ENCODE results near the gene APOBEC2. TPM values are rescaled to one million over a fixed set of nuclear protein-coding genes. Genes with fewer than 3 reads are reported as not detected.

Gene APOBEC2
- total RNA-seq, 2 donors from 2014 or later = 2.3 to 4.0 TPM

DNA sequence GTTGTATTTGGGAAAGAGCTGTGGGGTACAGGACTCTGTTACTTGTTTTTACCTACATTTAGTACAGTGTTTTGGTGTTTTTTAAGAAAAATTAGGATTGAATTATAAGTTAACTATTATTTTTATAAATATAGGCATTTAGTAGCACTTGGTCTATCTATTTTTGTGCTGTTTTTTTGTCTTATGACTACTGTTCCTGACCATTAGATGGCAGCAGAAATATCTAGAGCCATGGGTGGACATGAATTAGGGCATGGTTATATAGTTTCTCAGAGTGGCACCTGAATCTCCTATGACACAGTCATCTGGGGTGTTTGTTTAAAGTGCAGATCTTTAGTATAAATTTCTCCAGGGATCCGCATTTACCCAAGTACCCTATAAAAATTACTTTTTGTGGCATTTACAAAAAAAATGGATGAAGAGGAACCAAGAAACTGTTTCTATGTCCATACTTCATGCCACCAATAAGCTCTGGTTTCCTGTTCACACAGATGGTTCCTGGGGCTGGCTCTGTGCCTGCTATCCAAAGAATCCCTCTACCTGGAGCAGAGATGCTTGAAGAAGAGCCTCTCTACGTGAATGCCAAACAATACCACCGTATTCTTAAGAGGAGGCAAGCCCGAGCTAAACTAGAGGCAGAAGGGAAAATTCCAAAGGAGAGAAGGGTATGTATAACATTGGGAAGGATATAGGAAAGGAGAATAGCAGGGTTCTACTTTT is 39.6 kb downstream of the APOBEC2 start:
- WGBS, 2 donors = 93 to 94% methylated on average over 4 of the region's 4 CpGs
- ATAC-seq = no peak
- Histone ChIP-seq H3K27ac (no peak overlapping the region), H3K27me3 (no peaks in the 10 kb centered on the region), H3K4me1 (no peaks in the 10 kb centered on the region), H3K4me3 (no peak overlapping the region), H3K36me3 (replicated peaks in 1 of 2; ENCODE audit: insufficient read depth in 1 of 2, low read depth in 2 of 2) (peaks cover 21 to 67% of the 10 kb centered on the region in 2 donors), H3K9me3 (no peaks in the 10 kb centered on the region)
- intact Hi-C loops (cut with DNase I) = no loop called here
- no peak for DNase-seq
- no peak for TF ChIP-seq POLR2A (IDR thresholded peaks at IDR 0.05)
- TF ChIP-seq, protein P1, sequence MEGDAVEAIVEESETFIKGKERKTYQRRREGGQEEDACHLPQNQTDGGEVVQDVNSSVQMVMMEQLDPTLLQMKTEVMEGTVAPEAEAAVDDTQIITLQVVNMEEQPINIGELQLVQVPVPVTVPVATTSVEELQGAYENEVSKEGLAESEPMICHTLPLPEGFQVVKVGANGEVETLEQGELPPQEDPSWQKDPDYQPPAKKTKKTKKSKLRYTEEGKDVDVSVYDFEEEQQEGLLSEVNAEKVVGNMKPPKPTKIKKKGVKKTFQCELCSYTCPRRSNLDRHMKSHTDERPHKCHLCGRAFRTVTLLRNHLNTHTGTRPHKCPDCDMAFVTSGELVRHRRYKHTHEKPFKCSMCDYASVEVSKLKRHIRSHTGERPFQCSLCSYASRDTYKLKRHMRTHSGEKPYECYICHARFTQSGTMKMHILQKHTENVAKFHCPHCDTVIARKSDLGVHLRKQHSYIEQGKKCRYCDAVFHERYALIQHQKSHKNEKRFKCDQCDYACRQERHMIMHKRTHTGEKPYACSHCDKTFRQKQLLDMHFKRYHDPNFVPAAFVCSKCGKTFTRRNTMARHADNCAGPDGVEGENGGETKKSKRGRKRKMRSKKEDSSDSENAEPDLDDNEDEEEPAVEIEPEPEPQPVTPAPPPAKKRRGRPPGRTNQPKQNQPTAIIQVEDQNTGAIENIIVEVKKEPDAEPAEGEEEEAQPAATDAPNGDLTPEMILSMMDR (IDR thresholded peaks at IDR 0.05) = peak in 2 of 7 experiments; percentile 14 to 20

DNA sequence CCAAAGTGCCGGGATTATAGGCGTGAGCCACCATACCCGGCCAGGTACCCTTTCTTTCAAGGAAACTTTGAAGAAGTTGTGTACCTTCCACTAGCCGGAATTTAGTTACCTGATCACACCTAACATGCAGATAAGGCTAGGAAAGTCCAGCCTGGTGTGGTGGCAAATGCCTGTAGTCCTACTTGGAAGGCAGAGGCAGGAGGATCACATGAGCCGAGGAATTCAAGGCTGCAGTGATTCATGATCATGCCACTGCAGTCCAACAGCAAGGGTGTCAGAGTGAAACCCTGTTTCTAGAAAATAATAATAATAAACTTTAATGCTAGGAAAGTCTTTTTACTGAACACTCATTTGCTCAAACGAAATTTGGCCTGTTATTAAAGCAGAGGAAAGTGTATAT is 40.7 kb downstream of the APOBEC2 start:
- peaks cover 21 to 76% of the 10 kb centered on the region in 2 donors for H3K36me3 ChIP-seq (replicated peaks in 1 of 2; ENCODE audit: insufficient read depth in 1 of 2, low read depth in 2 of 2)
- no peak for TF ChIP-seq POLR2A (IDR thresholded peaks at IDR 0.05)
- TF ChIP-seq, protein P1 (IDR thresholded peaks at IDR 0.05) = no peak
- 81 to 91% methylated on average over 6 of the region's 6 CpGs for WGBS, 2 donors

DNA sequence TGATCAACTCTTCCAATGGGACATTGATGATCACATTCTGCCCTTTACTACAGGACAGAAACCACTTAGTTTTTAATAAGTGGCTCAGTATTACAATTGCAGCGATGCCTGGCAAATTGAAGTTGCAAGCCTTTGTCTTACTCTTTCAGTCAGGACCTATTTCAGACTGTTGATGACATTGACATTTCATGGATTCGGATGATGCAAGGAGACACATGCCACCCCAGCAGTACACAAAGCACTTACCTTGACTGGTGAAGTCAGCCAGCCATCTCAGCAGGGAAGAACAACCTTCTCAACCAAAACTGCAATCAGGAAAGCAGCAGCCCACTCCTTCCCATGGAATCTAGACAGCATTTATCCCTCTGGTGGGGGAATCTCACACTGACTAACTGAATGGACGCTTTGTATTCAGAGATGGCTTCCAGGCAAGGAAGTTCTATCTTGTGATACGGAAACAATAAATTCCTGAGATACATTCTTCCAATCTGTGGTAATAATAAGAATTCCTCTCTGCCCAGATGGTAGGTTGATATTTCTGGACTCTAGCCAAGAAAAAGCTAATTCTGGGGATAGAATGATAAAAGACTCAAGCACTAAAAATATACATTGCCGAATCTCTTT is 44.6 kb downstream of the APOBEC2 start:
- H3K4me1 ChIP-seq = no peaks in the 10 kb centered on the region
- intact Hi-C loops (cut with DNase I) = no loop called here
- DNase-seq = no peak
- 75 to 84% methylated on average over 5 of the region's 5 CpGs for WGBS, 2 donors
- no peaks in the 10 kb centered on the region for H3K27me3 ChIP-seq
- ATAC-seq = no peak
- no peaks in the 10 kb centered on the region for H3K9me3 ChIP-seq
- H3K4me3 ChIP-seq = no peak overlapping the region
- no peak overlapping the region for H3K27ac ChIP-seq
- TF ChIP-seq POLR2A (IDR thresholded peaks at IDR 0.05) = no peak
- TF ChIP-seq, protein P1 (IDR thresholded peaks at IDR 0.05) = no peak
- H3K36me3 ChIP-seq (replicated peaks in 1 of 2; ENCODE audit: insufficient read depth in 1 of 2, low read depth in 2 of 2) = peaks cover 21 to 58% of the 10 kb centered on the region in 2 donors

More for the DNA sequence above, 40.7 kb downstream of the APOBEC2 start:
- Histone ChIP-seq H3K27ac (no peak overlapping the region), H3K9me3 (no peaks in the 10 kb centered on the region), H3K27me3 (no peaks in the 10 kb centered on the region), H3K4me1 (no peaks in the 10 kb centered on the region), H3K4me3 (no peak overlapping the region)
- DNase-seq (no peak), ATAC-seq (no peak)
- intact Hi-C loops (cut with DNase I) = no loop called here

DNA sequence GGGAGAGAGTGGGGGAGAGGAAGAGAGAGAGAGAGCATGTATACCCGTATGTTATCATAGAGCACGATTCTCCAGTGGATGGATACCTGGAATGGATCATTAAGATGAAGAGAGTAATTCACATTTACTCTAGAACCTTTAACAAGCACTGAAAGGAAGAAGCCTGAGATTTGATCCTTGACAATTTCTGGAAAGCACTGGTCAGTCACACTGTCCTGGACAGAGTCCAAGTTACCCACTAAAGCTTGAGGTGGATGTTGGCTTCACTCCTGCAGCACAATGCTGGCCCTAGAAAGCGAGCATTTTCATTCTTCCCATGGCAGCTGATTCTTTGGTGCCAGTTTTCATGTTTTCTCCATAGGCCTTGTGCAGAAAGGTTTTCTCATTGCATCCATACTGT is 45.4 kb downstream of the APOBEC2 start:
- H3K27ac ChIP-seq = no peak overlapping the region
- no peak for ATAC-seq
- H3K36me3 ChIP-seq (replicated peaks in 1 of 2; ENCODE audit: insufficient read depth in 1 of 2, low read depth in 2 of 2) = peaks cover 19 to 51% of the 10 kb centered on the region in 2 donors
- no peaks in the 10 kb centered on the region for H3K27me3 ChIP-seq
- no peaks in the 10 kb centered on the region for H3K4me1 ChIP-seq
- intact Hi-C loops (cut with DNase I) = no loop called here
- no peaks in the 10 kb centered on the region for H3K9me3 ChIP-seq
- no peak overlapping the region for H3K4me3 ChIP-seq
- no peak for DNase-seq
- TF ChIP-seq POLR2A (IDR thresholded peaks at IDR 0.05) = no peak
- TF ChIP-seq, protein P1 (IDR thresholded peaks at IDR 0.05) = no peak
- WGBS, 2 donors = 69 to 70% methylated on average over 3 of the region's 3 CpGs
